HG02938 (cell line): ENCODE data around the gene RAD17.
A peak's percentile ranks its signal among the peaks of the same experiment; 100 is the strongest.
"Not testable (repeated sequence)": the region's sequence is repeated elsewhere in the genome, so short reads cannot be mapped to it uniquely, and the experiment has no call there.

Experiments
- ATAC-seq: cut with Tn5 transposase; IDR thresholded peaks from one replicate; pipeline ENCODE4 v1.9.1; 2021; ENCODE audit warnings: mild to moderate bottlenecking, moderate library complexity; ENCODE audit not compliant: unreplicated experiment

Gene RAD17, protein sequence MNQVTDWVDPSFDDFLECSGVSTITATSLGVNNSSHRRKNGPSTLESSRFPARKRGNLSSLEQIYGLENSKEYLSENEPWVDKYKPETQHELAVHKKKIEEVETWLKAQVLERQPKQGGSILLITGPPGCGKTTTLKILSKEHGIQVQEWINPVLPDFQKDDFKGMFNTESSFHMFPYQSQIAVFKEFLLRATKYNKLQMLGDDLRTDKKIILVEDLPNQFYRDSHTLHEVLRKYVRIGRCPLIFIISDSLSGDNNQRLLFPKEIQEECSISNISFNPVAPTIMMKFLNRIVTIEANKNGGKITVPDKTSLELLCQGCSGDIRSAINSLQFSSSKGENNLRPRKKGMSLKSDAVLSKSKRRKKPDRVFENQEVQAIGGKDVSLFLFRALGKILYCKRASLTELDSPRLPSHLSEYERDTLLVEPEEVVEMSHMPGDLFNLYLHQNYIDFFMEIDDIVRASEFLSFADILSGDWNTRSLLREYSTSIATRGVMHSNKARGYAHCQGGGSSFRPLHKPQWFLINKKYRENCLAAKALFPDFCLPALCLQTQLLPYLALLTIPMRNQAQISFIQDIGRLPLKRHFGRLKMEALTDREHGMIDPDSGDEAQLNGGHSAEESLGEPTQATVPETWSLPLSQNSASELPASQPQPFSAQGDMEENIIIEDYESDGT

GRCh38 chr5:69369340-69370121 is at the start of gene RAD17, which contains the start of the genes AK6 and TAF9:
TSS of gene RAD17 (plus strand) at chr5:69369818. CDS start at chr5:69372209, 2,391 bp downstream.
TSS of gene AK6 (minus strand) at chr5:69369520. CDS start at chr5:69369490, 30 bp downstream.
TSS of gene TAF9 (minus strand) at chr5:69369520. CDS start at chr5:69365737, 3,783 bp downstream.
- ATAC-seq, result peak; percentile 92

GRCh38 chr5:69326365-69326764 is 43.3 kb upstream of the RAD17 start:
- ATAC-seq, result no peak

DNA sequence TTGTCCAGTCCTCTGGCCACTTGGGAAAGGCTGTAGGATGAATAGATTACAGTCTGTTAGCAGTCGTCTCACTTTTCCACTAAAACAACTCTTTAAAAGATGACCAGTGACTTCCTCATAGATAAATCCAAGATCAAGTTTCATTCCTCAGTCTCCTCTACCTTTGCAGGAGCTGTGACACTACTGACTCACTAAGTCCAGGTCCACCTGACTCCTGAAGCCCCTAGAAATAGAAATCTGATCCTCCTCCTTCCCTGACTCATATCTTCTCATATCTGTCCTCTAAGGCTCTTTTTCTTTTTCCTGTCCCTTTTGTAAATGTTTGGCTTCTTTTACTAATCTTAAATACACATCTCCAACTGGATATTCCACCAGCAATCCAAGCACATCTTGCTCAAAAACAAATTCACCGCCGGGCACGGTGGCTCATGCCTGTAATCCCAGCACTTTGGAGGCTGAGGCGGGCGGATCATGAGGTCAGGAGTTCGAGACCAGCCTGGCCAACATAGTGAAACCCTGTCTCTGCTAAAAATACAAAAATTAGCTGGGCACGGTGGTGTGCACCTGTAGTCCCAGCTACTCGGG is 39.6 kb upstream of the RAD17 start:
- ATAC-seq, result no peak

DNA sequence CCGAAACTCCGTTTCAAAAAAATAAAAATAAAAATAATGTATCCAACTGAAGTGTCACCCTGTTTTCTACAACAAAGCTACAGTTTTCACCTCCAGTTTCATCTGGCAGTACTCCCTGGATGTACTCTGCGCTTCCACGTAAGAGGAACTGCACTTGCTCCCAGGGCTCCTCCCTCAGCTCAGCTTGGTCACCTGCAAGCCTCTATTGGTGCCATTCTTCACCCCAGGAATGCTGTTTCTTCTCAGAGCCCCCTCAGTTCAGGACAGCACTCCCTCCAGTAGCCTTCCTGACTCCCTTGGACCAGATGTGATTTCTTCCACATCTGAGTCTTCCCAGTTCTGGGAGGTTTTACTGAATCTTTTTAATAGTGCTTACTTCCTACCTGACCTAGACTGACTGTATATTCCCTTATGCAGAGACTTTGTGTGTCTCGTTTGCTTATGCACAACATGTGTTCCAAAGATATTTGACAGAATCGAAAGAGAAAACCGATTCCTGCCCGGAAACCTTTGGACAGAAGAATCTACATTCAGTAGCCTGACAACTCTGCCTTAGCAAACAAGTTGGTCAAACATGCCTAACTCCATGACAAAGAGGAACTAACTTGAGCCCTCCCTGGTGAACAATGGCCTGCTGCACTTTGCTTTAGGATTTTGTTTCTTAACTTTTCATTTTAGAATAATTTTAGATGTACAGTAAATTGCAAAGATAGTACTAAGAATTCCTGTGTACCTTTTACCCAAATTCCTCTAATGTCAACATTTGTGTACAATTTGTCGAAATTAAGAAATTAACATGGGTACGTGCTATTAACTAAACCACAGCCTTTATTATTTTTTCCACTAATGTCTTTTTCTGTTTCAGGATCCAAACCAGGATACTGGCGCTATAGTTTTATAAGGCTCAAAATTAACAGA is 37.8 kb upstream of the RAD17 start:
- no peak for ATAC-seq

DNA sequence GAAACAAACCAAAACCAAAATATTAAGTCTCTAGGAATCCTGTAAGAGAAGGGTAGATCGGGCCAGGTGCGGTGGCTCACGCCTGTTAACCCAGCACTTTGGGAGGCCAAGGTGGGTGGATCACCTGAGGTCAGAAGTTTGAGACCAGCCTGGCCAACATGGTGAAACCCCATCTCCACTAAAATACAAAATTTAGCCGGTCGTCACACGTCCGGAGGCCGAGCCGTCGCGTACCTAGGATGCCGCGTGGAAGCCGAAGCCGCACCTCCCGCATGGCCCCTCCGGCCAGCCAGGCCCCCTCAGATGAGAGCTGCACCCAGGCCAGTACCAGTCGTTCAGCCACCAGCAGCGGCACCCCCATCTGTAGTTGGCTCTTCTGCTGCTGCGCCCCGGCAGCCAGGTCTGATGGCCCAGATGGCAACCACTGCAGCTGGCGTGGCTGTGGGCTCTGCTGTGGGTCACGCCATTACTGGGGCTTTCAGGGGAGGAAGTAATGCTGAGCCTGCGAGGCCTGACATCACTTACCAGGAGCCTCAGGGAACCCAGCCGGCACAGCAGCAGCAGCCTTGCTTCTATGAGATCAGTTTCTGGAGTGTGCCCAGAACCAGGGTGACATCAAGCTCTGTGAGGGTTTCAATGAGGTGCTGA is 35.8 kb upstream of the RAD17 start:
- not testable (repeated sequence) for ATAC-seq

DNA sequence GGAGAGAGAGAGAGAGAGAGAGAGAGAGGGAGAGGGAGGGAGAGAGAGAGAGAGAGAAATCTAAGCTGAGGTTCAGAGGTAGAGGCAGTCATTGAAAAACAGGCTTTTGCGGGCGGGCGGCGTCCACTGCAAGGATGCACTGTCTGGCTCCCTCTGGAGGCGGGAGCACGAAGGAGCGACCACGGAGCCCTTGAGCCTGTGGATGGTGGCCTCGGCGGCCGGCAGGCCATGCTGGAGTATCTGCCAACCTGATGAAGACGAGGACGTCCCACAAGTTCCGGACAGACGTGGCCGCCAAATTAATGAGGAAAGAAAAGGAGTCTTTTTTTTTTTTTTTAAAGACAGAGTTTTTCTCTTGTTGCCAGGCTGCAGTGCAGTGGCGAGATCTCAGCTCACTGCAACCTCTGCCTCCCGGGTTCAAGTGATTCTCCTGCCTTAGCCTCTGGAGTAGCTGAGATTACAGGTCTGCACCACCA is 34.8 kb upstream of the RAD17 start:
- ATAC-seq, result peak; percentile 54

DNA sequence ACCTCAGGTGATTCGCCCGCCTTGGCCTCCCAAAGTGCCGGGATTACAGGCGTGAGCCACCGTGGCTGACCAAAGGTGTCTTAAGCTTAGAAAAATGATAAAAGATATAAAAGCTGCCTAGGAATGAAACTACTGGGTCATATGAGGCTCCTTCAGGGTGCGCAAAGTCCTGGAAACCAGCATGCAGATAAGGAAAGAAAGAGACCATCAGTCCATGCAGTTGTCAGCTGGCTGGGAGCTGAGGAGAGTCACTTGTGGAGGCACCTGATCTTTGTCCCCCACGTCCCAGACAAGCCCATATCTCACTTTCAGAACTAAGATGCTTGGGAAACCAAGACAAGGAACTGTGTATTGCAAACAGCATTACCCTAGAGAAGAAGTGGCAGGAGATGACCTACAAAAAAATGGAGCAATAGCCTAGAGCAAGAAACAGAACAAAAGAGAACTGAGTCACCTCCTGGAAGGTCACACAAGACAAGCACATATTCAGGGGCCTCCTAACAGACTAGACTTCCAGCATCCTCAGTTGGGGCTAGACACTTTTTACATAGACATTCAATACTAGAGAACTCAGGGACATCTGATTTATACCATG is 34.2 kb upstream of the RAD17 start:
- ATAC-seq, result no peak

DNA sequence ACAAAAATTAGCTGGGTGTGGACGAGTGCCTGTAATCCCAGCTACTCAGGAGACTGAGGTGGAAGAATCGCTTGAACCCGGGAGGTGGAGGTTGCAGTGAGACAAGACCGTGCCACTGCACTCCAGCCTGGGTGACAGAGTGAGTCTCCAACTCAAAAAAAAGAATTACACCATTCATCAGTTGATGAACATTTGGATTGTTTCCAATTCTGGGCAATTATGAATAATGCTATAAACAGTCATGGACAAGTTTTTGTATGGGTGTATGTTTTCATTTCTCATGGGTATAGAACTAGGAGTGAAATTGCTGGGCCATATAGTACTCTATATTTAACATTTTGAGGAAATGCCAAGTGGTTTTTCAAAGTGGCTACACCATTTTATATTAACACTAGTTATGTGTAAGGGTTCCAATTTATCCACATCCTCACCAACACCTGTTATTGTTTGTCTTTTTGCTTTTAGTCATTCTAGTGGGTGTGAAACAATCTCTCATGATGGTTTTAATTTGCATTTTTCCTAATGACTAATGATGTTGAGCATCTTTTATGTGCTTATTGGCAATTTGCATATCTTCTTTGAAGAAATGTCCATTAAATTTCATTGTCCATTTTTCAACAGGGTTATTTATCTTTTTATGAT is 28.0 kb upstream of the RAD17 start:
- no peak for ATAC-seq

DNA sequence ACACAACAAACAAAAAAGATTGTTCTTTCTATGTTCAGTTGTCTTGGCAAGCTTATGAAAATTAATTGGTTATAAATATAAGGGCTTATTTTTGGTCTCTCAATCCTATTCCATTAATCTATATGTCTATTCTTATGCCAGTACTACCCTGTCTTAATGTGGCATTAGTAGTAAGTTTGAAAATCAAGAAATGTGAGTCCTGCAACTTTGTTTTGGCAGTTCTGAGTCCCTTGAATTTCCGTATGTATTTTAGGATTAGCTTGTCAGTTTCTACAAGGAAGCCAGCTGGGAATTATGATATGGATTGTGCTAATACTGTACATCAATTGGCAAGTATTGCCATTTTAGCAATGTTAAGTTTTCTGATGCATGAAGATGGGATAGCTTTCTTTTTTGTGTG is 26.5 kb upstream of the RAD17 start:
- ATAC-seq, result no peak

DNA sequence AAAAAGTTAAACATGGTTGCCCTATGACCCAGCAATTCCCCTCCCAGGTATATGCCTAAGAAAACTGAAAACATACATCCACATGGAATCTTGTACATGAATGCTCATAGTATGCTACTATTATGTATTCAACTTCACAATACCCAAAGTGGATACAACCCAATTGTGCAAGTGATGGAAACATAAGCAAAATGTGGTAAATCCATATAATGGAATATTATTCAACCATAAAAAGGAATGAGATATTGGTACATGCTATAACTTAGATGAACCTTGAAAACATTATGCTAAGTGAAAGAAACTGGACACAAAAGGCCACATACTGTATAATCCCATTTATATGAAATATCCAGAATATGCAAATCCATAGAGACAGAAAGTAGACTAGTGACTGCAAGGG is 19.0 kb upstream of the RAD17 start:
- no peak for ATAC-seq

DNA sequence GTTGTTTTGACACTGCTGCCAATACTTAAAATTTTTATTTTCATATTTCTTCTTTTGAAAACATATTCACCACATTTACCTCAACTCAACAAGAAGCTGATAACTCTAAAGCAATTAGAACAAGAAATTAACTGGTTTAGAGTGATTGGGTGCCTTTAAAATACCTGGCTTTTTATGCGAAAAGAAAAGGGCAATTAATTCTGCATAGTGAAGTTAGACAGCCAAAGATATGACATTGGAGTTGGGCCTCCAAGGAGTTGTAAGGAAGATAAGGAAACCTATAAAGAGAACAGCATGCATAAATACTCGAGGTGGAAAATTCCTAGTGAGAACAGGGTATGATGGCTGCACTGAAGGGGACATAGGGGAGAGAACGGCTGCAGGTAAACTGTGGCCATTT is 9.9 kb upstream of the RAD17 start:
- ATAC-seq, result no peak

DNA sequence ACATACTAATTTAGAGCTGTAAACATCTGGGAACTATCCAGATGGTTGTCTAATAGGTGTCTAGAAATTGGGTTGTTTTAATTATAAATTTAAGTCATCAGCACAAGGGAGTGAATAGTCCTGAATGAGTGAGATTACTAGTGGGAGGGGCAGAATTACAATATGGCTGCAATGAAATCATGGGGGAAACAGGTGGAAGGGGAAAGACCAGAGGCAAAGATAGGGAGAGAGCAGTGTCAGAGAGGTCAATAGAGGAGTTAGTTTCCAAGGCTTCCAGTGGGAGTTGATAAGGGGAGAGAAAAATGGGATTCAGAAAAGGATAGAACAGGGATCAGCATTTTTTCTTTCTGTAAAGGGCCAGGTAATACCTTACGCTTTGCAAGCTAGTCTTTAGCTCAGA is 9.2 kb upstream of the RAD17 start:
- no peak for ATAC-seq

DNA sequence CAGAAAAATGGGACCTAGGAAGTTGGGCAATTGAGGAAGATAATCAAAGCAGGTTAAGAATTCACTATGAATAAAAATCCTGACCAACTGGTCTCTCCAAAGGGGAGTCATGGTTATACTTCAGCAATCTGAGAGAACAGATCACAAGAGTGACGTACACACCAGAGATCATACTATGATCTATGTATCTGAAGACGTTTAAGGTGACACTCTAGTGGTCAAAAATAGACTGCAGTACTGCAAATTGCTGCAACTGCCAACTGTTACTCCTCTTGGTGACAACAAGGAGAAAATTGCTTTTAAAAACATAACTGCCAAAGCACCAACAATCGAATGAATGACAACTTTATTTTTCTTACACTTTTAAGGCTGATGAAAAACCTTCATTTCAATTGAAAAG is 5.2 kb upstream of the RAD17 start:
- ATAC-seq, result no peak

DNA sequence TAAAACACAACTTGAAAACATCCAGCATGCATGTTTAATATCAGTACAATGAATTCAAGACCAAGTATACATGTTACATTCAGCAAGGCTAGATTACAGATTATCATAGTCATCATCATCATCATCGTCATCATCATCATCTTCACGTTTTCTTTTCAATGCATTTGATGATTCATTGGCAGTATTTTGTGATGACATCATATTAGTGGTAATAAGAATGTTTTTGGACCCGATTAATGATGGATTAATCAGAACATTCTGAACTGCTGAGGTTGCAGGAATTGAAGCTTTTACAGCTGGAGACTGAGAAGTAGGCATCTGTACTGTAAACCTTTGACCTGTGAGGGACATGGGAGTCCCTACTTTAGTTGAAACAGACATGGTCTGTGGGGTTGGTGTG is 4.8 kb upstream of the RAD17 start:
- no peak for ATAC-seq

- ATAC-seq, result no peak
Observed at GRCh38 chr5:69367697-69368279, 1.8 kb upstream of the RAD17 start.

GRCh38 chr5:69368458-69369339 is 919 bp upstream of the RAD17 start:
- ATAC-seq, result peak; percentile 1

DNA sequence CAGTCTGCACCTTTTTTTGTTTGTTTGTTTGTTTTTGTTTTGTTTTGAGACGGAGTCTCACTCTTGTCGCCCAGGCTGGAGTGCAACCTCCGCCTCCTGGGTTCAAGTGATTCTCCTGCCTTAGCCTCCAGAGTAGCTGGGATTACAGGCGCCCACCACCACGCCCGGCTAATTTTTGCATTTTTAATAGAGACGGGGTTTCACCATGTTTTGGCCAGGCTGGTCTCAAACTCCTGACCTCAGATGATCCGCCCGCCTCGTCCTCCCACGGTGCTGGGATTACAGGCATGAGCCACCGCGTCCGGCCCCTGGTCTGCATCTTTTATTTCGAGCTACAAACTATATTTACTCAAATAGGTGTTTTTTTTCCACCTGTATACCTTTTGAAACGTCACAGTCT is 717 bp downstream of the RAD17 start:
- ATAC-seq, result not testable (repeated sequence)
